Measurements from ENCODE around the gene CTSC. TPM values are rescaled to one million over a fixed set of nuclear protein-coding genes. Genes with fewer than 3 reads are reported as not detected.

Gene CTSC
- 47.0 TPM for total RNA-seq

DNA sequence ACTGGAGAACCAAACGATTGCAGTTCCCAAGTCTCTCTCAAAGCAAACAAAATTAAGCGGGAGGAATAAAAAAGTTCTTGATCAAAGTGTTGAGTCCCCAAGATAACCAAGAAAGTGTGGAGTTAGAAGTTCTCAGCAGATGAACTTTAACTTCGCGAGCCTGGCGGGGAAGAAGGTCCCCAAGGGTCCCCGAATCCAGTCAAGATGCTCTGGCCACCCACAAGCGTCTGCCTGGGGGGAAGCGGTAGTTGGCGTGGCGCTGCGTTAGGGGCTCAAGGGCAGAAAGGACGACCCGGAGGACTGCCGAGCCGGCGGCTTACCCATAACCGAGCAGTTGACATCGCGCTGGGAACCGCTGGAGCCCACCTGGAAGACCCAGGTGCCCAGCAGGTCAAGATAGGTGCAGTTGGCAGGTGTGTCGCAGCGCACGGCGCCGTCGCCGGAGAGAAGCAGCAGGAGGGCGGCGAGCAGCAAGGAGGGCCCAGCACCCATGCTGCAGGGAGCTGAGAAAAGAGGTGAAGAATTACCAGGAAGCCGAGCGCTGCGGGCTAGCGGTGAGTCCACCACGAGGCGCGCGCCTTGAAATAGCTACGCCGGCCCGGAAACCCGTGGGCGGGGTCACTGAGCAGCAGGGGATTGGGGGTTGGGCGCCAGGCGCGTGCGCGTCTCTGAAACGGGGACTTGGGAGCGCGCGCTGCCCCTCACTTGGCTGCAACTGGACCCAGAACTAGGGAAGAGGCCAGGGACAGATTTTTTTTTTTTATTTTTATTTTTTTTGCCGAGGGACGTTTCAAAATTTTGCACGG lies at the start of gene CTSC:
TSS of gene CTSC (minus strand) at position 556 of the 806 bp plus-strand sequence. CDS start at position 492, 64 bp downstream.
- H3K27me3 ChIP-seq (ENCODE audit: control insufficient read depth in 3 of 3, insufficient read depth in 3 of 3, low read length in 3 of 3) = no peaks in the 10 kb centered on the region
- peak within 1 kb of the TSS; percentile 73 to 92 (median 88) for H3K9ac ChIP-seq (ENCODE audit: low read depth in 1 of 3, low read length in 3 of 3)
- peak within 1 kb of the TSS; percentile 73 to 95 (median 95) for H3K4me3 ChIP-seq (ENCODE audit: low read length in 3 of 3)
- peaks cover 6 to 9% (median 8%) of the 10 kb centered on the region in 3 donors for H3K4me1 ChIP-seq (ENCODE audit: control insufficient read depth in 3 of 3, insufficient read depth in 3 of 3, low read length in 3 of 3)
- peak within 1 kb of the TSS; percentile 76 for H3K27ac ChIP-seq (ENCODE audit: low read depth, low read length)
- no peaks in the 10 kb centered on the region for H3K9me3 ChIP-seq (ENCODE audit: control insufficient read depth in 3 of 3, low read length in 3 of 3)
- peaks cover 0 to 27% (median 3%) of the 10 kb centered on the region in 3 donors for H3K36me3 ChIP-seq (ENCODE audit: control insufficient read depth in 3 of 3, insufficient read depth in 3 of 3, low read length in 3 of 3)

DNA sequence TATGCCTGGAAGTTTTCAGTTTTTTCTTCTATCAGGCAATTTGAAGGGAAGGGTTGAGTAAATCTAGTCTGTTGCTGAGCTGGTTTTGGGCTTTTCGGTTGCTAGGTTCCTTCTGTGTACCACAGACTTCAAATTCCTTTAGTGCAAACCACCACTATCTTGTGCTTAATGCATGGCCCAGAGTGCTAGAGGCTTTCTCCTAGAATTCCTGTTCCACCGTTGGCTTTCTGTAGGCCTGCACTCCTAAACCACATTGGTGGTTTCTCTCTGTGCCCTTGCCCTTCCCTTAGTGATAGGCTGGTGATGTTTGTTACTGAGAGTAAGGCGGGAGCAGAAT lies 47.1 kb upstream of the CTSC start:
- Histone ChIP-seq H3K36me3 (ENCODE audit: control insufficient read depth in 3 of 3, insufficient read depth in 3 of 3, low read length in 3 of 3) (no peaks in the 10 kb centered on the region), H3K27ac (ENCODE audit: low read depth, low read length) (no peak overlapping the region), H3K27me3 (ENCODE audit: control insufficient read depth in 3 of 3, insufficient read depth in 3 of 3, low read length in 3 of 3) (no peaks in the 10 kb centered on the region), H3K4me3 (ENCODE audit: low read length in 3 of 3) (no peak overlapping the region), H3K9ac (ENCODE audit: low read depth in 1 of 3, low read length in 3 of 3) (no peak overlapping the region), H3K4me1 (ENCODE audit: control insufficient read depth in 3 of 3, insufficient read depth in 3 of 3, low read length in 3 of 3) (no peaks in the 10 kb centered on the region), H3K9me3 (ENCODE audit: control insufficient read depth in 3 of 3, low read length in 3 of 3) (no peaks in the 10 kb centered on the region)

DNA sequence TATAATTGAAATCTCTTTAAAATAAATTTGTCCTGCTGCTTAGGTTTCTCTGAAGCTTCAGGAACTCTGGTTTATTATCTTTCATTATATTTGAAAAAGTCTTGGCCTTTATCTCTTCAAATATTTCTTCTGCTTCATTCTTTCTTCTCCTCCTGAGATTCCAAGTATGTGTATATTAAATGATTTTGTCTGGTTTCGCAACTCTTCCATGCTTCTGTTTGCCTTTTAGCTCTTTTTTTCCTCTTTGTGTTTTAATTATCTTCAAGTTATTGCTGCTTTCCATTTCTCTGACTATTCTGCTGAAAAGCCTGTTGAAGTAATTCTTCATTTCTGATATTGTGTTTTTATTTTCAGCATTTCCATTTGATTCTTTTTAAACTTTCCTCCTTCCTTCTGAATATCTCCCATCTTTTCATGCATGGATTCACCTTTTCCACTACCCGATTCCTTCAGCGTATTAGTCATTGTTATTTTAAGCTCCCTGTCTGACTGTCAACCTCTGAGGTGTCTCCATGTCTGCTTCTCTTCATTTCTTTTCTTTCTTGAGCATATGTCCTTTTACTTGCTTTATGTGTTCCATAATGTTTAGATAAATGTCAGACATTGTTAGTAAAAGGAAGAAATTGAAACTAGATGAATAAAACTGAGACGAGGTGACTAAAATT lies 46.6 kb upstream of the CTSC start:
- no peaks in the 10 kb centered on the region for H3K4me1 ChIP-seq (ENCODE audit: control insufficient read depth in 3 of 3, insufficient read depth in 3 of 3, low read length in 3 of 3)
- H3K9me3 ChIP-seq (ENCODE audit: control insufficient read depth in 3 of 3, low read length in 3 of 3) = no peaks in the 10 kb centered on the region
- H3K36me3 ChIP-seq (ENCODE audit: control insufficient read depth in 3 of 3, insufficient read depth in 3 of 3, low read length in 3 of 3) = no peaks in the 10 kb centered on the region
- no peak overlapping the region for H3K4me3 ChIP-seq (ENCODE audit: low read length in 3 of 3)
- no peak overlapping the region for H3K9ac ChIP-seq (ENCODE audit: low read depth in 1 of 3, low read length in 3 of 3)
- no peaks in the 10 kb centered on the region for H3K27me3 ChIP-seq (ENCODE audit: control insufficient read depth in 3 of 3, insufficient read depth in 3 of 3, low read length in 3 of 3)
- no peak overlapping the region for H3K27ac ChIP-seq (ENCODE audit: low read depth, low read length)

DNA sequence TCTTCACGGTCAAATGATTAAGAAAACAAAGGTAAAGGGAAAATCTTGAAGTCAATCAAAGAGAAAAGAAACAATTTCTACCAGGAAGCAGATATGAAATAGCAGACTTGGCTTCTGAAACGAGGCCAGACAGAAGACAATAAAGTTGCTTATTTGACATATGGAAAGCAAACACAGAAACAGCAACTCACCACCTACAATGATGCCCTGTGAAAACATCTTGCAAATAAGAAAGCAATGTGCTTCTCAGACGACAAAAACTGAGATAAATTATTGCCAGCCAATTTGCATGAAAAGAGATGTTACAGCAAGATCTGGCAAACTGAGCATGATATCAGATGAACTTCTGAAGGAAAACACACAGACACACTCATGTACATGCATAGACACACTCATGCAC lies 45.9 kb upstream of the CTSC start:
- no peak overlapping the region for H3K27ac ChIP-seq (ENCODE audit: low read depth, low read length)
- H3K9me3 ChIP-seq (ENCODE audit: control insufficient read depth in 3 of 3, low read length in 3 of 3) = no peaks in the 10 kb centered on the region
- no peak overlapping the region for H3K4me3 ChIP-seq (ENCODE audit: low read length in 3 of 3)
- H3K36me3 ChIP-seq (ENCODE audit: control insufficient read depth in 3 of 3, insufficient read depth in 3 of 3, low read length in 3 of 3) = no peaks in the 10 kb centered on the region
- H3K4me1 ChIP-seq (ENCODE audit: control insufficient read depth in 3 of 3, insufficient read depth in 3 of 3, low read length in 3 of 3) = no peaks in the 10 kb centered on the region
- no peaks in the 10 kb centered on the region for H3K27me3 ChIP-seq (ENCODE audit: control insufficient read depth in 3 of 3, insufficient read depth in 3 of 3, low read length in 3 of 3)
- H3K9ac ChIP-seq (ENCODE audit: low read depth in 1 of 3, low read length in 3 of 3) = no peak overlapping the region

DNA sequence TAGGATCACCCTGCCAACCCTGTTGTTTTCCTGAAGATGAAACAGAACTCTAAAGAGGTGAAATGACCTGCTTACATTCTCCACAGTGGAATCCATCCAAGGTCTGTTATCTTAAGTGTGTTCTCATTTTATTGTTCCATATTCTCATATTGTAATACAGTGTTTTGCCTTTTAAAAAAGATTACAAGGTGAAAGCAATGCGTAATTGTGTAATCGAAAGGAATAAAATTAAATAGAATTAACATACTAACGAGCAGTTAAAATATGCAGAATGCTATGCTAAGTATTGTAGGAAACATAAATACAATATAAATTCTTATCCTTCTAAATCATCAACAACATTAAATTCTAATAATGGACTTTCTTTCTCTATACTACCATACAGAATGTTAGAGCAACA lies 41.6 kb upstream of the CTSC start:
- H3K9ac ChIP-seq (ENCODE audit: low read depth in 1 of 3, low read length in 3 of 3) = no peak overlapping the region
- no peaks in the 10 kb centered on the region for H3K4me1 ChIP-seq (ENCODE audit: control insufficient read depth in 3 of 3, insufficient read depth in 3 of 3, low read length in 3 of 3)
- H3K9me3 ChIP-seq (ENCODE audit: control insufficient read depth in 3 of 3, low read length in 3 of 3) = no peaks in the 10 kb centered on the region
- no peaks in the 10 kb centered on the region for H3K36me3 ChIP-seq (ENCODE audit: control insufficient read depth in 3 of 3, insufficient read depth in 3 of 3, low read length in 3 of 3)
- H3K27ac ChIP-seq (ENCODE audit: low read depth, low read length) = no peak overlapping the region
- no peaks in the 10 kb centered on the region for H3K27me3 ChIP-seq (ENCODE audit: control insufficient read depth in 3 of 3, insufficient read depth in 3 of 3, low read length in 3 of 3)
- H3K4me3 ChIP-seq (ENCODE audit: low read length in 3 of 3) = no peak overlapping the region

DNA sequence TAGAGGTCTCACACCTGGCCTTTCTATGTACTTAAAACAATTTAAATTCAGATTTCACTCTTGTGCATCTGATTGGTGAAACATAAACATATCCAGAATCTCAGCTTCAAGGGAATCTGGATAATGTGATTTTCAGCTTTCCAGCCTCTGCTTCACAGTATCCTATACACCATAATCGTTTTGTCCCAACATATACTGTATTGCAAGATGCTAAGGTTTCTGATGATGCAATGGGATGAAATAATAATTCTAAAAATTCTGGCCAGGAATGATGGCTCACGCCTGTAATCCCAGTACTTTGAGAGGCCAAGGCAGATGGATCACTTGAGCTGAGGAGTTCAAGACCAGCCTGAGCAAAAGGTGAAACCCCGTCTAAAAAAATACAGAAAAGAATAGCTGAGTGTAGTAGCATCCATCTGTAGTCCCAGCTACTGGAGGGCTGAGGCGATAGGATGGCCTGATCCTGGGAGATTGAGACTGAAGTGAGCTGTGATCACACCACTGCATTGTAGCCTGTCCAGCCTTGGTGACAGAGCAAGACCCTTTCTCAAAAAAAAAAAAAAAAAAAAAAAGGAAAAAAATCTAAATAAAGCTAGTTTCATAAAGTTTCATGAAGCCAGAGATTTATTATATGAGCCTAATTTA lies 41.0 kb upstream of the CTSC start:
- Histone ChIP-seq H3K36me3 (ENCODE audit: control insufficient read depth in 3 of 3, insufficient read depth in 3 of 3, low read length in 3 of 3) (no peaks in the 10 kb centered on the region), H3K4me3 (ENCODE audit: low read length in 3 of 3) (no peak overlapping the region), H3K9ac (ENCODE audit: low read depth in 1 of 3, low read length in 3 of 3) (no peak overlapping the region), H3K9me3 (ENCODE audit: control insufficient read depth in 3 of 3, low read length in 3 of 3) (no peaks in the 10 kb centered on the region), H3K27me3 (ENCODE audit: control insufficient read depth in 3 of 3, insufficient read depth in 3 of 3, low read length in 3 of 3) (no peaks in the 10 kb centered on the region), H3K4me1 (ENCODE audit: control insufficient read depth in 3 of 3, insufficient read depth in 3 of 3, low read length in 3 of 3) (no peaks in the 10 kb centered on the region), H3K27ac (ENCODE audit: low read depth, low read length) (no peak overlapping the region)

DNA sequence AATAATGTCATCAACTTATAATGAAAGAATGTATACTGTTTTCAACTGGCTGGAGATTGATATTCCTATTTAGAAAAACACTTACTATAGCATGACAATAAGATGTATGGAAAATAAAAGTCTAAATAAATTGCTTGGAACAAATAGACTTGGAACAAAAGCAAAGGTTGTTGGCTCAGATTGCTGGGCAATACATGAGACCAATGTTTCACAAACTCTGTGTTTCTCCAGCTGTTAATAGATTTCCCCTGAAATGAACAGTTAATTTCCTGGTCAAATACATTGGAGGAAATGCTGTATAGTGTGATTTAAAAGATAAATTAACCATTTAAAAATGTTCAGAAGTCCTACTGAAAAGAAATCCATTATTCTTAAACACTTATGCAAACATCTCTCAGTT lies 40.1 kb upstream of the CTSC start:
- Histone ChIP-seq H3K36me3 (ENCODE audit: control insufficient read depth in 3 of 3, insufficient read depth in 3 of 3, low read length in 3 of 3) (no peaks in the 10 kb centered on the region), H3K27me3 (ENCODE audit: control insufficient read depth in 3 of 3, insufficient read depth in 3 of 3, low read length in 3 of 3) (no peaks in the 10 kb centered on the region), H3K9me3 (ENCODE audit: control insufficient read depth in 3 of 3, low read length in 3 of 3) (no peaks in the 10 kb centered on the region), H3K4me3 (ENCODE audit: low read length in 3 of 3) (no peak overlapping the region), H3K27ac (ENCODE audit: low read depth, low read length) (no peak overlapping the region), H3K4me1 (ENCODE audit: control insufficient read depth in 3 of 3, insufficient read depth in 3 of 3, low read length in 3 of 3) (no peaks in the 10 kb centered on the region), H3K9ac (ENCODE audit: low read depth in 1 of 3, low read length in 3 of 3) (no peak overlapping the region)

DNA sequence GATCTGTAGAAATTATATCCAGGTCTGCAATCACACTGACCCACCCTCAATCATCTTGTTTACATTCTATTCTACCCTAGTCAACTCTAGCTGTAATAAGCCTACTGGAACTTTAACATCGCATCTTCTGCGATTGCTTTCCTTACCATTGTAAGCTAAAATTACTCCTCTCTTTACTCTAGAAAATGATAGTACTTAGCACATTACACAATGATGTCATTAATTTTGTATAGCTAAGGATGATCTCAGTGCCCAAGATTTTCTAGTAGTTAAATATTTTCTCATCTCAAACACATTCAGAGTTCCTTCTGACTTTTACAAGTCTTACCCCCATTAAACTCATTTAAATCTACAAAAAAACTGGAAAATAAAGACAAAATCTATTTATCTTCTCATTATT lies 39.6 kb upstream of the CTSC start:
- H3K36me3 ChIP-seq (ENCODE audit: control insufficient read depth in 3 of 3, insufficient read depth in 3 of 3, low read length in 3 of 3) = no peaks in the 10 kb centered on the region
- no peak overlapping the region for H3K27ac ChIP-seq (ENCODE audit: low read depth, low read length)
- no peaks in the 10 kb centered on the region for H3K4me1 ChIP-seq (ENCODE audit: control insufficient read depth in 3 of 3, insufficient read depth in 3 of 3, low read length in 3 of 3)
- no peak overlapping the region for H3K4me3 ChIP-seq (ENCODE audit: low read length in 3 of 3)
- no peak overlapping the region for H3K9ac ChIP-seq (ENCODE audit: low read depth in 1 of 3, low read length in 3 of 3)
- H3K9me3 ChIP-seq (ENCODE audit: control insufficient read depth in 3 of 3, low read length in 3 of 3) = no peaks in the 10 kb centered on the region
- no peaks in the 10 kb centered on the region for H3K27me3 ChIP-seq (ENCODE audit: control insufficient read depth in 3 of 3, insufficient read depth in 3 of 3, low read length in 3 of 3)

DNA sequence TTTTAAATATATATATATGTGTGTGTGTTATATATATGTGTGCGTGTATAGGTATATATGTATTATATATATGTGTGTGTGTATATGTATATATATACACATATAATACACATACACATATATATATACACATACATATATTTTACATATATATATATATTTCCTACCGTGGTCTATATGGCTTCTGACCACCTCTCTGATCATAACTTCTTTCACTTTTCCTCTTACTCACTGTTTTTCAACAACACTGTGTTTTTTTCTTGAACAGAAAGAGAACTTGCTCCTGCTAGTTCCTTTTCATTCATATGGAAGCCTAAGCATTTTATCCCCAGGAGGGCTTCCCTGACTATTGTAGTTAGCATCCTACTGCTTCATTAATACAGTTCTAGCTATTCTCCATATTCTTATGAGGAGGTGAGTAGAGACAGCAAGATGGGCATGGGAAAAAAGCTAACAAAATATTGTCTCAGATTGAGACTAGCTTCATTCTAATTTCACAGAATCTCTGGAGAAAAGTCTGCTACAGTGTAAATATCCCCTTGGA lies 38.5 kb upstream of the CTSC start:
- Histone ChIP-seq H3K9me3 (ENCODE audit: control insufficient read depth in 3 of 3, low read length in 3 of 3) (no peaks in the 10 kb centered on the region), H3K27me3 (ENCODE audit: control insufficient read depth in 3 of 3, insufficient read depth in 3 of 3, low read length in 3 of 3) (no peaks in the 10 kb centered on the region), H3K36me3 (ENCODE audit: control insufficient read depth in 3 of 3, insufficient read depth in 3 of 3, low read length in 3 of 3) (no peaks in the 10 kb centered on the region), H3K27ac (ENCODE audit: low read depth, low read length) (no peak overlapping the region), H3K9ac (ENCODE audit: low read depth in 1 of 3, low read length in 3 of 3) (no peak overlapping the region), H3K4me1 (ENCODE audit: control insufficient read depth in 3 of 3, insufficient read depth in 3 of 3, low read length in 3 of 3) (no peaks in the 10 kb centered on the region), H3K4me3 (ENCODE audit: low read length in 3 of 3) (no peak overlapping the region)

DNA sequence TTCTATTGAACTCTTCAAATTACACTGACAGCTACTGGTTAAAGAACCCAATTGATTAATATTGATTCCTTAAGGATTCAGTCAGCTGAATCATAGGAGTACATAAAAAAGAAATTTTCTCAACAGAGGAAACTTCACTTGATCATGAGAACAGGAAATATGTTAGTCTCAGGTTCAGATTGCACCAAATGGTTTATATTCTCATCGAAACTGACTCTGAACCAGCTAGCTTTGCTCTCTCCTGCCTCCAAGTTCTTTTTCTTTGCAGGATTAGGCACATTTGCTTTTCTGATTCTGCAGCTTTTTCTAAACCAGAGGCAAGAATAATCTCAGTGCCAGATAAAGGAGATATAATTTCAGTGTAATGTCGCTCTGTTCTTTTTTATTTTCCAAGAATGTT lies 33.2 kb upstream of the CTSC start:
- Histone ChIP-seq H3K27me3 (ENCODE audit: control insufficient read depth in 3 of 3, insufficient read depth in 3 of 3, low read length in 3 of 3) (no peaks in the 10 kb centered on the region), H3K9ac (ENCODE audit: low read depth in 1 of 3, low read length in 3 of 3) (no peak overlapping the region), H3K36me3 (ENCODE audit: control insufficient read depth in 3 of 3, insufficient read depth in 3 of 3, low read length in 3 of 3) (no peaks in the 10 kb centered on the region), H3K4me3 (ENCODE audit: low read length in 3 of 3) (no peak overlapping the region), H3K27ac (ENCODE audit: low read depth, low read length) (no peak overlapping the region), H3K9me3 (ENCODE audit: control insufficient read depth in 3 of 3, low read length in 3 of 3) (no peaks in the 10 kb centered on the region), H3K4me1 (ENCODE audit: control insufficient read depth in 3 of 3, insufficient read depth in 3 of 3, low read length in 3 of 3) (no peaks in the 10 kb centered on the region)

All from skeletal muscle tissue (tissue), 4 donors.